ENCODE results near the gene IL25.

- TF ChIP-seq PHF8 (CRISPR knock-in tag; IDR thresholded peaks at IDR 0.05) (no peak), TCF7 (IDR thresholded peaks at IDR 0.05; ENCODE audit: low read depth) (no peak), MAZ (IDR thresholded peaks at IDR 0.05; ENCODE audit: borderline replicate concordance, low read depth, low read length) (no peak), MAZ (CRISPR knock-in tag; IDR thresholded peaks at IDR 0.05; ENCODE audit: low read depth) (no peak), ZNF362 (CRISPR knock-in tag; IDR thresholded peaks at IDR 0.05; ENCODE audit: borderline replicate concordance) (no peak), CTCF (CRISPR knock-in tag; IDR thresholded peaks at IDR 0.05) (no peak)
Observed at GRCh38 chr14:23323838-23324454, 48.7 kb upstream of the IL25 start.

Data from HepG2 (cell line).